ENCODE measurements around the gene NDUFAF8. TPM values are rescaled to one million over a fixed set of nuclear protein-coding genes. Genes with fewer than 3 reads are reported as not detected.

The NDUFAF8 gene
- total RNA-seq, 1 experiment from 2014 or later = 102 TPM

DNA sequence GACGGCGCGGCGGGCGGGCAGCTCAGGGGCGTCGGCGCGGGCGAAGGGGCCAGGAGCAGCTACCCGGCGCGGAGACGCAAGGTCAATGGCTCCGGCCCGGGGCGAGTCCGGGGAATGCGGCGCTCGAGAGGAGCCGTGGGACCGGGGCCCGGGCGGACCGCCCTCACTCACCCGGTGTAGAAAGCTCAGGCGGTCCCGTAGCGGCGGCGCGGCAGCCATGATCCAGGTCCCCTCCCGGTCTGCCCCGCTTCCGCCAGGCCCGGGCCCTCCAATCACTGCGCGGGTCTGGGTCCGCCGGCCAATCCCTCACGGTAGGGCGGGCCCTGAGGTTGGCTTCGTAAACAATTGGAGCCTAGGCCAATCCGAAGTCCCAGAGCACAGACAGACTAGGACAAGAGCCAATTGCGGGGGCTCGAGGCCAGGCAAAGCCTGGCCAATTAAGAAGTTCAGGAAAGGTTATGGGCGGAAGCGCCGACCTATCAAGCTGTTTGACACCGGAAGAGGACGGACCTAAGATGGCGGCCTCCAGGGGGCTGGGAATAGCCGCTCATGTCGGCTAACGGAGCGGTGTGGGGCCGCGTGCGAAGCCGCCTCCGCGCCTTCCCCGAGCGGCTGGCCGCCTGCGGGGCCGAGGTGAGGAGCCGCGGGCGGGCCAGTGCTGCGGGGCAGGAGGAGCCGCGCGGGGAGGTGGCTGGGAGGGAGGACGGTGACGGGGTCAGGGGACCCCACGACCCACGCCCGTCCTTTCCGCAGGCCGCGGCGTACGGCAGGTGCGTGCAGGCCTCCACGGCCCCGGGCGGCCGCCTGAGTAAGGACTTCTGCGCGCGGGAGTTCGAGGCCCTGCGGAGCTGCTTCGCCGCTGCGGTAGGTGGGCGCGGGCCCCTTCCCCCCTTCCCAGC is at the start of gene NDUFAF8, which contains the start of gene TEPSIN (continued):
- TF ChIP-seq, protein P1, sequence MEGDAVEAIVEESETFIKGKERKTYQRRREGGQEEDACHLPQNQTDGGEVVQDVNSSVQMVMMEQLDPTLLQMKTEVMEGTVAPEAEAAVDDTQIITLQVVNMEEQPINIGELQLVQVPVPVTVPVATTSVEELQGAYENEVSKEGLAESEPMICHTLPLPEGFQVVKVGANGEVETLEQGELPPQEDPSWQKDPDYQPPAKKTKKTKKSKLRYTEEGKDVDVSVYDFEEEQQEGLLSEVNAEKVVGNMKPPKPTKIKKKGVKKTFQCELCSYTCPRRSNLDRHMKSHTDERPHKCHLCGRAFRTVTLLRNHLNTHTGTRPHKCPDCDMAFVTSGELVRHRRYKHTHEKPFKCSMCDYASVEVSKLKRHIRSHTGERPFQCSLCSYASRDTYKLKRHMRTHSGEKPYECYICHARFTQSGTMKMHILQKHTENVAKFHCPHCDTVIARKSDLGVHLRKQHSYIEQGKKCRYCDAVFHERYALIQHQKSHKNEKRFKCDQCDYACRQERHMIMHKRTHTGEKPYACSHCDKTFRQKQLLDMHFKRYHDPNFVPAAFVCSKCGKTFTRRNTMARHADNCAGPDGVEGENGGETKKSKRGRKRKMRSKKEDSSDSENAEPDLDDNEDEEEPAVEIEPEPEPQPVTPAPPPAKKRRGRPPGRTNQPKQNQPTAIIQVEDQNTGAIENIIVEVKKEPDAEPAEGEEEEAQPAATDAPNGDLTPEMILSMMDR (IDR thresholded peaks at IDR 0.05 in 2 of 3, conservative IDR thresholded peaks at IDR 0.05 in 1 of 3; ENCODE audit: borderline replicate concordance in 1 of 3, insufficient read depth in 1 of 3, low read depth in 2 of 3, low read length in 2 of 3) = no peak
- TF ChIP-seq, protein P2, sequence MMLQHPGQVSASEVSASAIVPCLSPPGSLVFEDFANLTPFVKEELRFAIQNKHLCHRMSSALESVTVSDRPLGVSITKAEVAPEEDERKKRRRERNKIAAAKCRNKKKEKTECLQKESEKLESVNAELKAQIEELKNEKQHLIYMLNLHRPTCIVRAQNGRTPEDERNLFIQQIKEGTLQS (IDR thresholded peaks at IDR 0.05) = no peak
- TF ChIP-seq, protein P3, sequence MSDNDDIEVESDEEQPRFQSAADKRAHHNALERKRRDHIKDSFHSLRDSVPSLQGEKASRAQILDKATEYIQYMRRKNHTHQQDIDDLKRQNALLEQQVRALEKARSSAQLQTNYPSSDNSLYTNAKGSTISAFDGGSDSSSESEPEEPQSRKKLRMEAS (IDR thresholded peaks at IDR 0.05) = peak; percentile 48

DNA sequence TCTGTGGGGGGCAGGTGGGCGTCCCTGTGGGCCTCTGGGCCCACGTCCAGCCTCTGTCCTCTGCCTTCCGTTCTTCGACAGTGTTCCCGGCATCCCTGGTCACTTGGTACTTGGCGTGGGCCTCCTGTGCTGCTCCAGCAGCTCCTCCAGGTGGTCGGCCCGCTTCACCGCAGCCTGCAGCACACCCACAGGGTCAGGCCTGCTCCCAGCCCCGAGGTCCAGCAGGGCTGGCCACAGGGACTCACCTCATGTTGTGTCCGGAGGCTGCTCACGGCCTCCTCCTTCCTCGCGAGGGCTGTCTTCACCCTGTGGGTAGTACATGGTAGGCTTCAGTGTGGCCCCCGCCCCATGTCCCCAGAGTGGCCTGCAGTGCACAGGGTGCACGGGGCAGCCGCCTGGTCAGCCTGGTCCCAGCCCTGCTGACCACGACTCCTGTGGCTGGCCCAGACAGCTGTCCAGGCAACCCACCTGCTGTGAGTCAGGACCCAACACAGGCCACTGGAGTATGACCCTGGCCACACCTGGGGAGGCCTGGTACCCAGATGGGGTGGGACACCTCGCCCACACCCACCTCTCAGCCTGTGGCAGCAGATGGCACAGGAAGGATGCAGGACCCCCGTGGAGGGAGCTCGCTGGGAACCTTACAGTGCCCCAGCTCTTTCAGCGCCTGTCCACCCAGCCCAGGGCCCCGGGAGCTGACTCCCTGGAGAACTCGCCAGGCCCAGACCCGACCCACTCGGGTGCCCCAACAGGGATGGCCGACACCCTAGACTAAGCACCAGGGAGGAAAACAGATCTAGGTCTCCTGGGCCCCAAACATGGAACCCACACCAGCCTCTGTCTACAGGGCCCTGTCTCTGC is 49.2 kb upstream of the NDUFAF8 start:
- TF ChIP-seq, protein P1 (IDR thresholded peaks at IDR 0.05 in 2 of 3, conservative IDR thresholded peaks at IDR 0.05 in 1 of 3; ENCODE audit: borderline replicate concordance in 1 of 3, insufficient read depth in 1 of 3, low read depth in 2 of 3, low read length in 2 of 3) = peak; percentile 41 to 49 (median 44); a peak in 4 of 6 replicates
- TF ChIP-seq ELF1 (IDR thresholded peaks at IDR 0.05; ENCODE audit: borderline replicate concordance, low read depth) (no peak), ZFX (IDR thresholded peaks at IDR 0.05) (no peak), SP1 (IDR thresholded peaks at IDR 0.05; ENCODE audit: low read depth) (no peak), YY1 (IDR thresholded peaks at IDR 0.05; ENCODE audit: extremely low read depth, insufficient replicate concordance, low read depth, low read length) (no peak), JUND (IDR thresholded peaks at IDR 0.05) (no peak)
- ATAC-seq = peak; percentile 60

More for the DNA sequence above, 49.2 kb upstream of the NDUFAF8 start:
- H3K36me3 ChIP-seq (ENCODE audit: control insufficient read depth in 1 of 2, insufficient read depth in 2 of 2, low read length in 2 of 2) = peaks cover 0 to 3% of the 10 kb centered on the region in 2 experiments; a peak in 1 of 4 replicates
- RAD21 ChIA-PET (ENCODE audit: low non-redundant PET in 1 of 2, low total read pairs in 2 of 2, uncharacterized antibody in 2 of 2, unreplicated experiment in 2 of 2) = no interaction called here
- no TSS peak for BruUV-seq (replicated peaks)
- H3K27me3 ChIP-seq (ENCODE audit: insufficient read depth, low read length) = no peaks in the 10 kb centered on the region
- no peak overlapping the region for H3K27ac ChIP-seq (ENCODE audit: low read depth, low read length)
- no peaks in the 10 kb centered on the region for H4K20me1 ChIP-seq (ENCODE audit: insufficient read depth)
- no peaks in the 10 kb centered on the region for H3K79me2 ChIP-seq (ENCODE audit: insufficient read depth, low read length)
- CTCF ChIA-PET = no interaction called here
- DNase-seq (ENCODE audit: low read depth, low spot score) = no peak
- H3K4me2 ChIP-seq (ENCODE audit: low read length) = no peak overlapping the region
- POLR2A ChIA-PET = no interaction called here
- H3K9ac ChIP-seq (ENCODE audit: low read length) = no peak overlapping the region
- no peaks in the 10 kb centered on the region for H3K9me2 ChIP-seq (ENCODE audit: insufficient read depth)
- no peaks in the 10 kb centered on the region for H3K4me1 ChIP-seq (ENCODE audit: control insufficient read depth in 1 of 2, insufficient read depth in 2 of 2, low read length in 2 of 2)
- no peak overlapping the region for H2AFZ ChIP-seq (ENCODE audit: low read depth, low read length, poor library complexity, severe bottlenecking)
- intact Hi-C loops (cut with micrococcal nuclease) = no loop called here
- H3K9me3 ChIP-seq (ENCODE audit: control insufficient read depth in 1 of 2, insufficient read depth in 1 of 2, low read depth in 1 of 2, low read length in 2 of 2) = no peaks in the 10 kb centered on the region
- H3K4me3 ChIP-seq (replicated peaks in 1 of 2; ENCODE audit: low read depth in 1 of 2, low read length in 2 of 2) = no peak overlapping the region

All from HCT116 (cell line).